Astrocyte (in vitro differentiated cells and primary cell): ENCODE measurements around the gene ARFGEF2. TPM values are rescaled to one million over a fixed set of nuclear protein-coding genes. Genes with fewer than 3 reads are reported as not detected.

Experiments used
- DNase-seq: peaks from one replicate; pipeline ENCODE4 v3.0.0-alpha.2; 2010; ENCODE audit warnings: low read depth
- FAIRE-seq: peaks from 2 replicates; lab custom pipeline; 2011; peaks lifted over from hg19 to GRCh38; lab: Jason Lieb, UNC
- H2AFZ ChIP-seq: 2 replicates; pipeline ENCODE4 v1.6.0; 2012; ENCODE audit warnings: low read depth, low read length, inconsistent platforms
- H3K27ac ChIP-seq: 2 replicates; pipeline ENCODE4 v1.5.1; 2011; ENCODE audit warnings: low read depth, low read length, inconsistent platforms
- H3K27me3 ChIP-seq: 2 replicates; pipeline ENCODE4 v1.6.0; 2011; ENCODE audit warnings: low read length, inconsistent platforms; ENCODE audit not compliant: insufficient read depth
- H3K36me3 ChIP-seq: 2 replicates; pipeline ENCODE4 v1.5.1; 2011; ENCODE audit warnings: low read length, inconsistent platforms; ENCODE audit not compliant: insufficient read depth
- H3K4me1 ChIP-seq: 2 replicates; pipeline ENCODE4 v1.5.1; 2011; ENCODE audit warnings: low read length, inconsistent platforms; ENCODE audit not compliant: insufficient read depth
- H3K4me2 ChIP-seq: 2 replicates; pipeline ENCODE4 v1.6.0; 2012; ENCODE audit warnings: low read length, inconsistent platforms
- H3K4me3 ChIP-seq: 2 replicates; pipeline ENCODE4 v1.5.1; 2011; ENCODE audit warnings: low read depth, mild to moderate bottlenecking, low read length, inconsistent platforms; ENCODE audit not compliant: insufficient read depth
- H3K79me2 ChIP-seq: 2 replicates; pipeline ENCODE4 v1.6.0; 2012; ENCODE audit warnings: mild to moderate bottlenecking, low read length, inconsistent platforms; ENCODE audit not compliant: insufficient read depth
- H3K9ac ChIP-seq: 2 replicates; pipeline ENCODE4 v1.6.0; 2012; ENCODE audit warnings: mild to moderate bottlenecking, low read length, inconsistent platforms
- H3K9me3 ChIP-seq: 2 replicates; pipeline ENCODE4 v1.5.1; 2012; ENCODE audit warnings: low read depth, mild to moderate bottlenecking, low read length, inconsistent platforms; ENCODE audit not compliant: insufficient read depth
- H4K20me1 ChIP-seq: 2 replicates; pipeline ENCODE4 v1.6.0; 2012; ENCODE audit warnings: low read length, inconsistent platforms; ENCODE audit not compliant: insufficient read depth
- H3K27ac Mint-ChIP-seq: one replicate; pipeline ENCODE4 v1.8.0; 2021; ENCODE audit warnings: mild to moderate bottlenecking, mixed read lengths; ENCODE audit not compliant: unreplicated experiment
- H3K27me3 Mint-ChIP-seq: one replicate; pipeline ENCODE4 v1.8.0; 2021; ENCODE audit warnings: low read depth, mixed read lengths; ENCODE audit not compliant: unreplicated experiment
- H3K36me3 Mint-ChIP-seq: one replicate; pipeline ENCODE4 v1.8.0; 2021; ENCODE audit warnings: low read depth, mixed read lengths; ENCODE audit not compliant: unreplicated experiment
- H3K4me1 Mint-ChIP-seq: one replicate; pipeline ENCODE4 v1.8.0; 2021; ENCODE audit warnings: low read depth, mixed read lengths; ENCODE audit not compliant: unreplicated experiment
- H3K4me3 Mint-ChIP-seq: one replicate; pipeline ENCODE4 v1.8.0; 2021; ENCODE audit warnings: mild to moderate bottlenecking, moderate library complexity, mixed read lengths; ENCODE audit not compliant: unreplicated experiment
- H3K9me3 Mint-ChIP-seq: one replicate; pipeline ENCODE4 v1.8.0; 2021; ENCODE audit warnings: mild to moderate bottlenecking, mixed read lengths; ENCODE audit not compliant: unreplicated experiment
- CTCF ChIP-seq: IDR thresholded peaks from 2 replicates; pipeline ENCODE4 v1.5.1; 2011; ENCODE audit warnings: low read depth, mild to moderate bottlenecking, inconsistent platforms, low read length, moderate library complexity; ENCODE audit not compliant: insufficient read depth
- EZH2 ChIP-seq: IDR thresholded peaks from 2 replicates; pipeline ENCODE4 v1.6.1; 2012; ENCODE audit warnings: mild to moderate bottlenecking, low read length, inconsistent platforms; ENCODE audit not compliant: insufficient read depth
- total RNA-seq: library from RNA; stranded (reverse); gene quantifications from 2 replicates; pipeline ENCODE4 v1.2.1, GENCODE V29; 2021

Gene ARFGEF2
- total RNA-seq, 1 donor from 2014 or later: 28.2 TPM

GRCh38 chr20:49032455-49032854 is 110.9 kb downstream of the ARFGEF2 start:
- peaks cover 30% of the 10 kb centered on the region for H3K36me3 ChIP-seq
- no peak overlapping the region for H3K4me2 ChIP-seq
- no peaks in the 10 kb centered on the region for H3K4me1 ChIP-seq
- Mint-ChIP-seq H3K36me3 (peaks cover 2% of the 10 kb centered on the region), H3K4me3 (no peak overlapping the region), H3K4me1 (no peaks in the 10 kb centered on the region), H3K27me3 (no peaks in the 10 kb centered on the region), H3K27ac (no peak overlapping the region), H3K9me3 (no peaks in the 10 kb centered on the region)
- no peak for FAIRE-seq
- H4K20me1 ChIP-seq: peaks cover 4% of the 10 kb centered on the region
- H3K9ac ChIP-seq: no peak overlapping the region
- H3K27ac ChIP-seq: no peak overlapping the region
- no peaks in the 10 kb centered on the region for H3K9me3 ChIP-seq
- H2AFZ ChIP-seq: no peak overlapping the region
- TF ChIP-seq EZH2 (no peak), CTCF (no peak)
- no peaks in the 10 kb centered on the region for H3K79me2 ChIP-seq
- H3K27me3 ChIP-seq: no peaks in the 10 kb centered on the region
- no peak for DNase-seq
- no peak overlapping the region for H3K4me3 ChIP-seq

- Histone ChIP-seq H3K27ac (no peak overlapping the region), H2AFZ (no peak overlapping the region), H3K79me2 (no peaks in the 10 kb centered on the region), H3K27me3 (no peaks in the 10 kb centered on the region), H3K36me3 (peaks cover 27% of the 10 kb centered on the region), H3K9ac (no peak overlapping the region), H3K4me2 (no peak overlapping the region), H3K4me1 (peaks cover 3% of the 10 kb centered on the region), H3K4me3 (no peak overlapping the region), H3K9me3 (no peaks in the 10 kb centered on the region), H4K20me1 (peaks cover 10% of the 10 kb centered on the region)
- Mint-ChIP-seq H3K4me1 (peaks cover 7% of the 10 kb centered on the region), H3K36me3 (peaks cover 2% of the 10 kb centered on the region), H3K27ac (no peak overlapping the region), H3K9me3 (no peaks in the 10 kb centered on the region), H3K27me3 (no peaks in the 10 kb centered on the region), H3K4me3 (no peak overlapping the region)
- DNase-seq: no peak
- TF ChIP-seq CTCF (no peak), EZH2 (no peak)
- no peak for FAIRE-seq
Measured at GRCh38 chr20:49034070-49034732, 112.7 kb downstream of the ARFGEF2 start.

- H3K9me3 ChIP-seq: no peaks in the 10 kb centered on the region
- H2AFZ ChIP-seq: no peak overlapping the region
- H3K4me1 Mint-ChIP-seq: peaks cover 7% of the 10 kb centered on the region
- no peak overlapping the region for H3K9ac ChIP-seq
- TF ChIP-seq EZH2 (no peak), CTCF (no peak)
- no peak overlapping the region for H3K4me3 Mint-ChIP-seq
- no peak overlapping the region for H3K4me3 ChIP-seq
- H3K79me2 ChIP-seq: no peaks in the 10 kb centered on the region
- no peaks in the 10 kb centered on the region for H3K9me3 Mint-ChIP-seq
- no peak overlapping the region for H3K27ac ChIP-seq
- peaks cover 10% of the 10 kb centered on the region for H4K20me1 ChIP-seq
- H3K27ac Mint-ChIP-seq: no peak overlapping the region
- peaks cover 6% of the 10 kb centered on the region for H3K36me3 Mint-ChIP-seq
- H3K27me3 ChIP-seq: no peaks in the 10 kb centered on the region
- peaks cover 14% of the 10 kb centered on the region for H3K36me3 ChIP-seq
- DNase-seq (peak; percentile 23), FAIRE-seq (no peak)
- H3K27me3 Mint-ChIP-seq: no peaks in the 10 kb centered on the region
- H3K4me2 ChIP-seq: no peak overlapping the region
- peaks cover 3% of the 10 kb centered on the region for H3K4me1 ChIP-seq
Measured at GRCh38 chr20:49037962-49038387, 116.5 kb downstream of the ARFGEF2 start.
